B cell (primary cell): Measurements from ENCODE around the gene TUT7.

Source experiments
- CTCF ChIP-seq: fragments of 200-600 bp; IDR thresholded peaks from one replicate; pipeline ENCODE4 v1.8.0; 2022; ENCODE audit warnings: antibody characterized with exemption, mild to moderate bottlenecking
- EZH2 ChIP-seq: IDR thresholded peaks from 2 replicates; pipeline ENCODE4 v1.6.1; 2012; ENCODE audit warnings: borderline replicate concordance, low read depth, mild to moderate bottlenecking, moderate library complexity, low read length; ENCODE audit not compliant: insufficient read depth, poor library complexity, severe bottlenecking

DNA sequence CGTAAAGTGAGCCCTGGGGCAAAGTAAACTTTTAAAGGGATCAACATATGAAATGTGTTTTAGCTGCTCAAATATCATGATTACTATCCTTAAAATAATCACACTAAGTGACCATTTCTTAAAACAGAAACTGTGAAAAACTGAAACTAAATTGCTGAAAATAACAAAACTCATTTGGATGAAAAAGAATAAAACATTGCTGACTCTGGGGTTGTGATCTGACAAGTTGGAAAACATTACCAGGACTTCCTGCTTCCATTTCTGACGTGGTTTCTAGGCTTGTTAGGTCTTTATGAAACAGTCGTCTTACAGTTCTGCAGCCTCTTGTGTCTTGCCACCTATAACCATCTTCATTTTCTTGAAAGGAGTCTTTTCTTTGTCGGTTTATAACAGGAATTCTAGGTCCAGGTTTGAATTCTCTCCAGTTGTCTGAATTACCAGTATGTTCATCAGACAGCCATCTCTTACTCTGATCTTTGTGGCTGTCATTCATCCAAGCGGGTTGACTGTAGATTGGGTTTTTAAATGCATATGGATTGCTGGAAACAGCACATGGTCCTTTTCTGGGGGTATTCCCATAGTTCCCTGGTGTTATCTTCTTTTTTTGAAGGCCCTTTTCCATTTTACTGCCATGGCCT lies 1.7 kb downstream of the TUT7 start:
- TF ChIP-seq EZH2 (no peak), CTCF (no peak)
